NCI-H2196 (cell line): ENCODE data around the gene WTIP.
"Not testable (repeated sequence)": the region's sequence is repeated elsewhere in the genome, so short reads cannot be mapped to it uniquely, and the experiment has no call there.

Source experiments
- DNase-seq: peaks from one replicate; lab custom pipeline; 2025; ENCODE audit not compliant: unreplicated experiment; lab: John Stamatoyannopoulos, UW

The WTIP gene

DNA sequence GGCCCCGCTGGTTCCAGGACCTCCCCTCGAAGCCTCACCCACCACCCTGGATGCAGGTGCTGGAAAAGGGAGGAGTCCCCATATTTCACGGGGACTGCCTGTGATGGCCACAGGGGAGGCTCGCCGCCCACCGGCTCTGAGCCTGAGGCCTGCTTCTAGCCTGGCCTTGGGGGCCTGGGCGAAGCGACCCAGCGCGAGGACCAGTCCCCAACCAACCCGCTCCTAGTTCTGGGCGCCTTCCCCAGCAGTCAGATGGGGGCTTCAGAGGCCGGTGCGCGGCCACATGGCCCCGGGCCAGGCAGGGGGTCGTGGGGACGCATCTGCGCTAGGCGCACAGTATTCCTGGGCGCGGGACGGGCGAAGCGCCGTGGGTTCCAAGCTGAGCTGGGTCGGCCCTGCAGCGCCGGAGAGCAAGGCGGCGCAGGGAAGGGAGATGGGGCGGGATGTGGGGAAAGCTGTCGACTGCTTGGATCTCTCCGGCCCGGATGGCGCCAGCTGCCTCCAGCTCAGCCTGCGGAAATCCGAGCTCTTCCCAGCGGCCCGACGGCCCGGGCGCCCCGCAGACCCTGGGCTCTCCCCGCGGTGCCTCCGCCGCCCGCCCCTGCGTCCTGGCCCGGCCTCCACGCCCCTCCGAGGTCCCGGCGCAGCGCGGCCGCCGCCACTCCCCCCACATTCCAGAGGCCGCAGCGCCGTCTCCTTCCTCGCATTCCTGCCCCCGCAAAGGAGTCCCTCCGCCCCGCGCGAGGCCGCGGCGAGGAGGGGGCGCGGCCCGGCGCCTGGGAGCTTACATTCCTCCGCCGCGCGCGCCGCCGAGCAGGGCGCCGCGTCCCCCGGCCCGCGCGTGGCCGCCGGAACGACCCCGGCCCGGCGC, at the start of gene WTIP:
Gene WTIP, plus strand, starts transcription at position 788 of the 871 bp plus-strand sequence. CDS start 217 bp downstream, outside the sequence.
- DNase-seq = no peak

DNA sequence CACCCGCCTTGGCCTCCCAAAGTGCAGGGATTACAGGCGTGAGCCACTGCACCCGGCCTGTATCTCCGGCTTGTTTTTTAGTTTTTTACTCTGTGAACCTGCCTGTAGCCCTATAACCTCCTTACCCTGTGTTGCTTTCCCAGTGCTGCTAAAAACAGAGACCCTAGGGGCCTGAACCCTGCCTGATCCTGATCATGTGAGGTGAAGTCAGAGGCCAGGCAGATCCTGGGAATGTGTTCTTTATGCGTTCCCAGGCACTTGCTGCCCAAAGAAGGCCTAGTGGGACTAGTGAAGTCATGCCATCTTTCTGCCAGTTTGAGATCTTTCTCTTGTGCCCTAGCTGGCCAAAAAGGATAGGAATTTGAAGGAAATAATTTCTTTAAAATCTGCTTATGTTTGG, 48.8 kb upstream of the WTIP start:
- no peak for DNase-seq

DNA sequence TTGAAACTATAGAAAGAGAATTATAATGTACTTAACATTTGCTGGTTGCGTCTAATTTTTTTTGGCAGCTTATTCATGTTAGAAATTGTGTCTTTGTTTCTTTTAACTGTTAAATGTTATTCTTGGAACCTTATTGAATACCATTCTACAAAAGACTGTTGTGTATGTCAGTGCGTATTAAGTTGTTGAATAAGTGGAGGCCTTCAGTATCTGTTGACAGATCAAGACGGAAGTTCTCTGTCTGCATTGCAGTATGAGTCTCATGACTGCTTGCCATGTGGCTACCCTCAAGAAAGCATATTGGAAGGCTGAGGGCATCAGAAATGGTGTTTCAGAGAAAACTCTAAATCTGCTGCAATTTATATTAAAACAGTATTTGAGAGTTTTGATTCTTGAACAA, 44.8 kb upstream of the WTIP start:
- no peak for DNase-seq

DNA sequence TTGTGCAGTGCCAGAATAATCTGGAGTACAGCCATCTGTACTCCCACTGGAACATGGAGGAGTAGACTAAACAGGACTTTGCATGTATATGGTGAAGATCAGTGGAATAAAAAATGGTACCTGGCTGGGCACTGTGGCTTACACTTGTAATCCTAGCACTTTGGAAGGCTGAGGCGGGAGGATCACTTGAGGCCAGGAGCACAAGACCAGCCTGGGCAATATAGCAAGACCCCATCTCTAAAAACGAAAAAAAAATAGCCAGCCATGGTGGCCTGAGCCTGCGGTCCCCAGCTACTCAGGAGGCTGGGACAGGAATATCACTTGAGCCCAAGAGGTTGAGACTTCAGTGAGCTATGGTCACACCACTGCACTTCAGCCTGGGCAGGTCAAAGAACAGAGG, 33.4 kb upstream of the WTIP start:
- DNase-seq = no peak

DNA sequence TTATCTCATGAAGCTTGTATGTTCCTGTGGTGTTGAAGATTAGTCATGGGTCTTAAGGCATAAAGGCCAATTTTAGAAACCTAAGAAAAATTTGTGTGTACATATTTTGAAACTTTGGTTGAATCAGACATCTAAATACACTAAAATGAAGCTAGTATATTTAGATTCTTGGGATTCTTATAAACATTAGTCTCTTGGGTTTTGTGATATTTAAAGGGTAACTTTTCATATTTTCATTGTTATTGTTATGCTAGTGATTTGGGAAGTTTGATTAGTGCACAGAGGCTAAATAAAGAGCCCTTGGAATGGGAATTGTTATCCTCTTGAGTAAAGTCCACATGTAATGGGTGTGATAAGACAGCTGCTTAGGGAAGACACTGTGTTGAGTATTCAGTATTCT, 28.8 kb upstream of the WTIP start:
- no peak for DNase-seq

DNA sequence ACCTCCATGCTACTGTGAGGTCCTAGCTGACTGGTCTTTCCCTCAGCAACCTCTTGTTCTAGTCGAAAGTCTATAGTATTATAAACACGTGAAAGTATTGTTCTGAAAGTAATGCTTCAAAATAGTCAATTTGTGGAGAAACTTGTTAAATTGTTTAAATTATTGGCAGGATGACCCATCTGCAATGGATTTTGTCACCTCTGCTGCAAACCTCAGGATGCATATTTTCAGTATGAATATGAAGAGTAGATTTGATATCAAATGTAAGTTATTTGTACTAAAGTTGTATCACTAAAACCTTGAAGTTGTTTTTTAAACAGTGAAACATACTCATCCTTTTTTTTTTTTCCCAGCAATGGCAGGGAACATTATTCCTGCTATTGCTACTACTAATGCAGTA, 27.5 kb upstream of the WTIP start:
- no peak for DNase-seq

DNA sequence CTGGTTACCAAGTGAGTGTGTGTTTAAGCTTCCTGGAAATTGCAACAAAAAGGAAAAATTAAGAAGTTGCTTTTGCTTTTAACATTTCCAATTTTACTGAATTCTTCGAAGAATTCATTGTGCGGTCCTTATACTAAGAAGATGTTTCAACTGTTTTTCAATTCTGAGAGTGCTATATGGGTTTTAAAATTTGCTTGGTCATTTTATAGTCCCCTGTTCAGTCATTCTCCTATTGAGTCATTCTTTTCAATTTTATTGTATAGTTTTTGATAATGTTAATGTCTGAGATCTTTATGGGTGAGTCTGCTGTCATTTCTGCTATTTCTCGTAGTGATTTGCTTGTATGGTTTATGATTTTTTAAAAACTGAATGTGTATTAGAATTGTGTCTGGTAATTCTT, 26.9 kb upstream of the WTIP start:
- no peak for DNase-seq

DNA sequence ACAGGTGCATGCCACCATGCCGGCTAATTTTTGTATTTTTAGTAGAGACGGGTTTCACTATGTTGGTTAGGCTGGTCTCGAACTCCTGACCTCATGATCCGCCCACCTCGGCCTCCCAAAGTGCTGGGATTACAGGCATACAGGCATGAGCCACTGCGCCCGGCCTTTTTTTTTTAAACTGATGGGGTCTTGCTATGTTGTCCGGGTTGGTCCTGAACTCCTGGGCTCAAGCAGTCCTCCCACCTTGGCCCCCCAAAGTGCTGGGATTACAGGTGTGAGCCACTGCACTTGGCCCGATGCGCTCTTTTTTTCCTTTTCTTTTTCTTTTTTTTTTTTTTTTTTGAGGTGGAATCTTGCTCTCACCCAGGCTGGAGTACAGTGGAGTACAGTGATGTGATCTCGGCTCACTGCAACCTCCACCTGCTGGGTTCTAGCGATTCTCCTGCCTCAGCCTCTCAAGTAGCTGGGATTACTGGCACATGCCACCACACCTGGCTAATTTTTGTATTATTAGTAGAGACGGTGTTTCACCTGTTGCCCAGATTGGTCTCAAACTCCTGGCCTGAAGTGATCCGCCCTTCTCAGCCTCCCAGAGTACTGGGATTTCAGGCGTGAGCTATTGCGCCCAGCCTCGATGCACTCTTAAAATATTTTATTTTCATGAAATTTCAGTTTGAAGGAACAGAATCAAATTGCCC, 25.6 kb upstream of the WTIP start:
- not testable (repeated sequence) for DNase-seq

DNA sequence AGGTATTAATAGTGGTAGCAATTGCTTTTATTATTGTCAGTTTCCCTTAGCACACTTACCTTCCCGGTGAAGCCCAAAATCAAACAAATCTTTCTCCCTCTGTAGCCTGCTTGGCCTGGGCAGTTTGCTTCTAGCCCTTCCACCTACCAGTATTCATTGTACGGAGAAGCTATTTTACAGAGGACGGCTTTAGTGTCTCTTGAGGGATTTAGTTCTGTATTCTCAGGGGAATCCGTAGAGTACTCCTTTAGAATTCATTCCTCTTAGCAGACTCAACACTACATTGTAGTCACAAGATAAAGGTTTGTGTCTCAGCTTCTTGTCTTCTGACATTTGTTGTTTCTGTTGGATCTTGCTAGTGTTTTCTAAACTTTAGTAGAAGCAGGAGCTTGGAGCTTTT, 24.1 kb upstream of the WTIP start:
- DNase-seq = no peak

DNA sequence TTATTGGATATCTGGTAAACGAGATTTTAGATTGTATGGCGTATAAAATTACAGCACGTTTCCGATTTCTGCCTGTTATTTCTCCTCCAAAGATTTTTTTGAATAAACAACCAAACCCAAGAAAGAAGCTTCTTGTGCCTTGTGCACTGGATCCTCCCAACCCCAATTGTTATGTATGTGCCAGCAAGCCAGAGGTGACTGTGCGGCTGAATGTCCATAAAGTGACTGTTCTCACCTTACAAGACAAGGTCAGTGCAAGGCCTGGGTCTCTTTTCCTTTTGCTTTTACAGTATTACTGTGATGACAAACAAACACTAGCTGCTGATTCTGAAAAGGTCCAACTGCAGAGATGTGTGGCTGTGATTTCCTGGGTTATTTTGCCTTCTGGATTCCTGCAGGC, 22.9 kb upstream of the WTIP start:
- no peak for DNase-seq

DNA sequence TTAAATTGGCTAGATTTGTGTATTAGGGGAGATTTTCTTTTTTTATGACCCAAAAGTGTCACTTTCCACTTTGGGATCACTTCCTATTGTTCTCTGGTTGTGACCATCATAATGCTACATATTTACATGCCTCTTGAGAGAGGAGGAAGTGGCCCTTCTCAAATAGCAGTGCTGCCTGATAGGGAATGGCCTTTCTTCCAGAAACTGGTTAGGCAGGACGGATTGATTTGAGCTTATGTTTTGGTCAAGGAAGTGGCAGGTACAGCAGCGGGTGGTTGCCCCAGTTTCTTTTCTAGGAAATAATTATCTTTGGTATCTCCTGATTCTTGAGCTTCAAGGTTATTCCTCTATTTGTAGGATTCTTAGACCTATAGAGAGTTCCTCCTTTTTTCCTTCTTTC, 21.9 kb upstream of the WTIP start:
- DNase-seq = peak; percentile 70

DNA sequence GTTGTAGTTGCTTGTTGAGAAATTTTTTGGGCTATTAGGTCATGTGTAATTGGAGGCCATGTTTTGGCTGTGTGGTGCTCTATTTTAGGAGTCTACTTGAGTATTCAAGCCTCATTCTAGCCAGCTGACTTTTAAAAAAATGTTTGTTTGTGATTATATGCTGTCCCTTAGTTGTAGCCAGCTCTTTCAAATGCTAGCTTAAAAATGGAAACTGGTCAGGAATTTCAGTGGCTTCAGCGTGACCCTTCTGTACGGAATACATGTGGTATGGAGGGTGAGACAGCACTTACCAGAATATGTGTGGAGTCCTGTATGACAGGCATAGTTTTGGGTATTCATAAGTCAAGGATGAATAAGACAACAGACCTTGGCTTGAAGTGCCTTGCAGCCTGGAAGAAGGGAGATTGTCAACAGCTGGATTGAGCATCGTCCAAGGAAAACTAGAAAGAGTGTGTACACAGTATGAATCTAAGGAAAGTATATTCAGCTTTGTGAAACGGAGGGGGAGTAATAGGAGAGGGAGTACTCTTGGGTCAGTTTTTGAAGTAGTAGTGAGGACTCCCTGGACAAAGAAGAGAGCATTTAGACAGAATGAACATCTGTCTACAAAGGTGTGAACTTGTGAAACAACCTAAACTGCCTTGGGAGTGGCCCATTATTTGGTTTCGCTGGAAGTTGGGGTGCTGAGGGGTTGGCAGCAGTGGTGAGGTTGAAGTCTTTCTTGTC, 20.0 kb upstream of the WTIP start:
- DNase-seq = no peak

DNA sequence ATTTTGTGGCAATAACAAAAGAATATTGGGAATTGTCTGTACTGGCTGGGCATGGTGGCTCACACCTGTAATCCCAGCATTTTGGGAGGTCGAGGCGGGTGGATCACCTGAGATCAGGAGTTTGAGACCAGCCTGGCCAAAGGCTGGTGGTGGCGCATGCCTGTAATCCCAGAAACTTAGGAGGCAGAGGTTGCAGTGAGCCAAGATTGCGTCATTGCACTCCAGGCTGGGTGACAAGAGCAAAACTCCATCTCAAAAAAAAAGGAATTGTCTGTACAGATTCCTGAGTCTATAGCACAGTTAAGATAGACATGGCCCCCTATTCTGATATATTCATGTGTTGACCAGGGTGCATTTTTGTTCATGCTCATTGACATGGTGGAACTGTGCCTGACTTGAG, 16.8 kb upstream of the WTIP start:
- not testable (repeated sequence) for DNase-seq

DNA sequence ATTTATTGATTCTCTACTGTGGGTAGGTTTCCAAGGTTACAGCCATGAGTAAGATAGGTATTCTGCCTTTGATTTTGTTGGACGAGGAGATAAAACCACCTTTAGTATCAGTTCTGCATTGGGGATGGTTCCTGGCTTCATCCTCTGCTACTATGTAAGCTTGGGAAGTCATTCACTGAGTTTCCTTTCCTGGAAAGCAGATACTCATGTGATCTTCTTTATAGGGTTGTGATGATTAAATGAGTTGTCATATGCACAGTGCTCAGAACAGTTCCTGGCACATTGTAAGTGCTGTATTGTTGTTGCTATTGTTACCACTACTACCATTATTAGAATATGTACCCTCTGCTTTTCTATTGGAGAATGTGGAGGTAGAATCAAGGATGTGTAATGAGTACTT, 13.1 kb upstream of the WTIP start:
- DNase-seq = no peak

DNA sequence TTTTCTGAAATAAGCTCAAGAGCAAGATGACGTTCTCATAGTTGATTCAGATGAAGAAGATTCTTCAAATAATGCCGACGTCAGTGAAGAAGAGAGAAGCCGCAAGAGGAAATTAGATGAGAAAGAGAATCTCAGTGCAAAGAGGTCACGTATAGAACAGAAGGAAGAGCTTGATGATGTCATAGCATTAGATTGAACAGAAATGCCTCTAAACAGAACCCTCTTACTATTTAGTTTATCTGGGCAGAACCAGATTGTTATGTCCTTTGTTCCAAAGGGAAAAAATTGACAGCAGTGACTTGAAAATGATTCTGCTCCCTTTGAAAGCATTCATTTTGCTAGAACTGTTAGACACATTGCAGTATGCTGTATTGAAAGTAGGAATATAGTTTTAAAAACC, 12.5 kb upstream of the WTIP start:
- not testable (repeated sequence) for DNase-seq

DNA sequence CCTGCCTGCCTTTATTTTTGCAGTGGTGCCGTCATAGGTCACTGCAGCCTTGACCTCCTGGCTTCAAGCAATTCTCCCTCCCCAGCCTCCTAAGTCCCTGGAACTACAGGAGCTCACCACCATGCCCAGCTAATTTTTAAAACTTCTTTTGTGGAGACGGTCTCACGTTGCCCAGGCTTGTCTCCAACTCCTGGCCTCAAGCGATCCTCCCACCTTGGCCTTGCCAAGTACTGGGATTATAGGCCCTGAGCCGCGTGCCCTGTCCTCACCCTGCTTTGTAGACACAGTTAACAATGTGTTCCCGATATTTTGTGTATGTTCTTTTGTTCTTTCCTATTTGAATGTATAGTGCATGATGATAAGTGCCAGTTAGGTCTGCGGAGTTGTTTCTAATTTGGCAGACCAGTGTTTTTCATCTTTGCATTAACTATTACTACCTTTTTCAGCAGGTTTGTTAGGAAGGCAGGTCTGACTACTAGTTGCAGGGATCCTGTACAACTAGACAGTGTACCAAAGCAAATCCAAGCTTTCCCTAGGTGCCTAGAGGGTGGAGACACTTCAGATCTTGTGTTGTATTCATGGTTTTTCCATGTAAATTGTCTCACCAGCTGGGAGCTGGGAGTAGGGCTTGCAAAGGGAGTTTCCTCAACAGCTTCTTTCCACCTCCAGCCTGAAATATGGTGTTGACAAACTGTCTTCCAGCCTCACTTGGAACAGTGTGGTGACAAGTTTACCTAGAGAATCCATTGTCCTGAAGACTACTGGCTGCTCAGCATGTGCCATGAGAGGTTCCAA, 9.5 kb upstream of the WTIP start:
- no peak for DNase-seq

DNA sequence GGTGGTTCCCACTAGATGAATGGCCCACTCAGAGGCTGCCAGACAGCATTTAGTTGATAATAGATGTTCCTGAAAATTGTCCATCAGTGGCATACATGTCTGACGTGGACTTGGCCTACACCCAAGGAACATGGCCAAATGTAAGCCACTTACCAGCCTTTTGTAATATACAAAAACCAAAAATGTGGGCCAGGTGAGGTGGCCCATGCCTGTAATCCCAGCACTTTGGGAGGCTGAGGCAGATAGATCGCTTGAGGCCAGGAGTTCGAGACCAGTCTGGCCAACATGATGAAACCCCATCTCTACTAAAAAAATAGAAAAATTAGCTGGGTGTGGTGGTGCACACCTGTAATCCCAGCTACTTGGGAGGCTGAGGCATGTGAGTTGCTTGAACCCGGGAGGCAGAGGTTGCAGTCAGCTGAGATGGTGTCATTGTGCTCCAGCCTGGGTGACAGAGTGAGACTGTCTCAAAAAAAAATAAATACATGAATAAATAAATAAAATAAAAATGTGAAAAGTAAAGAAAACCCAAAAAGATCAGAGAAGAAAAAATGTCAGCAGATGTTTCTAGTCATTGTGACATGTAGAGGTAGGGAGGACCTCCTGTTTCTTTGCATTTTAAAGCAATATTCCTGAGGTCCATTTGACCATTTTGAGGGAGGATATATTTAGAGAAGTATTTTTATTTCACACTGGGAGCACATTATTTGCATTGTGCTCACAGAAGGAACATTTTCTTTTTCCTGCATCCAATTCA, 7.1 kb upstream of the WTIP start:
- peak; percentile 35 for DNase-seq

DNA sequence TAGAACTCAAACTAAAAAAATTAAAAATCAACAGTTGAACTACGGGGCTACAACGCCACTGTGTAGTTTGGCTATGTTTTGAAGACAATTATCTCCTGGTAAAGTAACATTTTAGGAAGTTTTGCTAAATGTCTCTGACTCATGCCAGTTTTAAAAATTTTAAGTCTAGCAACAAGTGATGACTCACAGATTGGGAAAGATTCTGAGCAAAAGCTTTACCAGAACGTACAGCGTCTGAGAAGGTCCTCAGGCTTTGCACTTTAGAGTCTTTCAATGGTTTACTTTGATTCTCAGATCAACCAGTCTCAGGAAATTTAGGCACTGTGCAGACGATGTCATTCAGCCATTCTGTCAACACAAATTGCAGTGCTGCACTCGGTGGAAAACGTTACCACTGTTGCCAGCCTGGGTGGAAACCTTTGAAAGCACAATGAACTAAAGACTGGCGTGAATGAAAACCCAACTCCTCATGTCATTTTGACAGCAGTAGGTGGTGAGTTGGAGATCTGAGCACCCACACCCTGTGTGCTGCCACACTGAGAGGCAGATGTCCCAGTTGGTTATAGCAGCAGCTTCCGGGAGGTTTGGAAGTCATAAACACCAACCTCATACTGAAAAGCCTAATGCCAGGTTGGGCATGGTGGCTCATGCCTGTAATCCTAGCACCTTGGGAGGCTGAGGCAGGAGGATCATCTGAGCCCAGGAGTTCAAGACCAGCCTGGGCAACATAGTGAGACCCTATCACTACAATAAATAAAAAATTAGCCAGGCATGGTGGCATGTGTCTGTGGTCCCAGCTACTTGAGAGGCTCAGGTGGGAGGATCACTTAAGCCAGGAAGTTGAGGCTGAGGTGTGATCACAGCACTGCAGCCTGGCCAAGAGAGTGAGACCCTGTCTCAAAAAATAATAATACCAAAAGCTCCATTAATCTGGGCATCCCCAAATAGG, 6.3 kb upstream of the WTIP start:
- DNase-seq = no peak

DNA sequence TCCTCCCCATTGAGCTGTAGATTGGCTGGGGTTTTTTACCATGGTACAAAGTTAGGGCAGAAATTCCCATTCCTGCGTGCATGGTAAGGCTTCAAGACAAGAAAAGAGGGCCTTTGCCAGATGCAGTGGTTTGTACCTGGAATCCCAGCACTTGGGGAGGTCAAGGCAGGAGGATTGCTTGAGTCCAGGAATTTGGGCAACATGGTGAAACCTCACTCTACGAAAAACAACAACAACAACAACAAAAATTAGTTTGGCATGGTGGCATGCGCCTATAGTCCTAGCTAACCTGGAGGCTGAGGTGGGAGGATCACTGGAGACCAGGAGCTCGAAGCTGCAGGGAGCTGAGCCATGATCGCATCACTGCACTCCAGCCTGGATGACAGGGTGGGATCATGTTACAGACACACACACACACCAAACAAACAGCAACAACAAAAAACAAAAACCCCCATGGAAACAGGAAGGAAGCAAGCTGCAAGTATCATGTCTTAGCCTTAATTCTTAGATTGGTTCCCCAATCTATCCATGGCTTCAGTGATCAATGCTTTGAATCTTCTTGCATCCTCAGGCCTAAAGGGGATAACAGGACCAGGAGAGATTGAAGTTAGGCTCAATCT, 5.5 kb upstream of the WTIP start:
- DNase-seq = no peak
